HepG2 (cell line): ENCODE results near the gene IL17RA. TPM values are rescaled to one million over a fixed set of nuclear protein-coding genes. Genes with fewer than 3 reads are reported as not detected.

Source experiments
- ATAC-seq: fragments of 200-7000 bp; cut with Tn5 transposase; 3 replicates; pipeline ENCODE4 v1.9.1; 2020; ENCODE audit warnings: mild to moderate bottlenecking, moderate library complexity
- BruUV-seq: library from RNA; stranded (reverse); fragments of 400-500 nt; replicated peaks from 2 replicates; lab custom pipeline; 2021; lab: Mats Ljungman, UMichigan
- CTCF ChIA-PET: fragments of 300-600 bp; formaldehyde crosslinking; extraction: SDS; loops from one replicate; lab custom pipeline; 2021; ENCODE audit warnings: low total read pairs, inconsistent platforms, low intra/inter-chr PET ratio; lab: Yijun Ruan, JAX
- POLR2A ChIA-PET: fragments of 350-600 bp; sonication (Branson Sonifier 250); formaldehyde crosslinking; loops from one replicate; lab custom pipeline; 2020; ENCODE audit warnings: antibody characterized with exemption, inconsistent platforms; lab: Yijun Ruan, JAX
- DNase-seq: peaks from one replicate; pipeline ENCODE4 v3.0.0-alpha.2; 2015; ENCODE audit warnings: low spot score
- FAIRE-seq: peaks from 3 replicates; lab custom pipeline; 2011; peaks lifted over from hg19 to GRCh38; lab: Jason Lieb, UNC
- H2AFZ ChIP-seq: one replicate; pipeline ENCODE4 v1.6.1; 2011; ENCODE audit warnings: low read length, inconsistent platforms
- H3K27ac ChIP-seq: fragments of 300-600 bp; 3 replicates; pipeline ENCODE4 v1.8.0; 2011; ENCODE audit warnings: mixed run types, mild to moderate bottlenecking, mixed read lengths, low read length, inconsistent platforms; ENCODE audit not compliant: insufficient read depth; ENCODE audit errors: extremely low read length
- H3K27me3 ChIP-seq, 2 experiments: fragments of 200-600 bp in 1 of 2; 2 replicates in 1 of 2; 3 replicates in 1 of 2; pipeline versions ENCODE4 v1.6.0 to v1.8.0; 2011; ENCODE audit warnings: low read length in 2 of 2, mild to moderate bottlenecking in 2 of 2, moderate library complexity in 2 of 2, inconsistent platforms in 1 of 2; ENCODE audit not compliant: insufficient read depth in 2 of 2, control insufficient read depth in 1 of 2
- H3K36me3 ChIP-seq, 2 experiments: fragments of 200-600 bp in 1 of 2; replicated peaks in 1 of 2; 2 replicates in 1 of 2; 3 replicates in 1 of 2; pipeline versions ENCODE4 v1.5.1 to v1.8.0; 2011; ENCODE audit warnings: low read length in 2 of 2, inconsistent platforms in 1 of 2; ENCODE audit not compliant: insufficient read depth in 2 of 2, control insufficient read depth in 1 of 2
- H3K4me1 ChIP-seq: 2 replicates; pipeline ENCODE4 v1.5.1; 2012; ENCODE audit warnings: low read length, inconsistent platforms; ENCODE audit not compliant: insufficient read depth
- H3K4me2 ChIP-seq: 2 replicates; pipeline ENCODE4 v1.6.0; 2011; ENCODE audit warnings: low read depth, low read length, inconsistent platforms
- H3K4me3 ChIP-seq, 3 experiments: fragments of 200-600 bp in 1 of 3; sonication (generic), shearing (Covaris generic) in 1 of 3; replicated peaks in 1 of 3; 2 replicates each; pipeline ENCODE4 v1.5.1; 2011 to 2016; ENCODE audit warnings: low read length in 3 of 3, inconsistent platforms in 2 of 3, low read depth in 2 of 3, mild to moderate bottlenecking in 2 of 3, control low read depth in 1 of 3, mixed read lengths in 1 of 3; ENCODE audit not compliant: insufficient read depth in 1 of 3
- H3K79me2 ChIP-seq: one replicate; pipeline ENCODE4 v1.6.1; 2011; ENCODE audit warnings: low read length, inconsistent platforms; ENCODE audit not compliant: insufficient read depth
- H3K9ac ChIP-seq: 2 replicates; pipeline ENCODE4 v1.6.0; 2011; ENCODE audit warnings: mild to moderate bottlenecking, low read depth, low read length, inconsistent platforms; ENCODE audit not compliant: insufficient read depth
- H3K9me3 ChIP-seq: 2 replicates; pipeline ENCODE4 v1.5.1; 2012; ENCODE audit warnings: mild to moderate bottlenecking, low read length
- H4K20me1 ChIP-seq: 2 replicates; pipeline ENCODE4 v1.6.0; 2011; ENCODE audit warnings: inconsistent platforms, mild to moderate bottlenecking, low read length, moderate library complexity; ENCODE audit not compliant: insufficient read depth
- FOXO1 ChIP-seq: sonication (generic); formaldehyde crosslinking; IDR thresholded peaks from 2 replicates; pipeline ENCODE4 v1.4.0; 2020; ENCODE audit warnings: missing genetic modification reagents
- IKZF5 ChIP-seq: IDR thresholded peaks from 2 replicates; pipeline ENCODE4 v1.6.1; 2018; ENCODE audit warnings: missing genetic modification reagents, mild to moderate bottlenecking, missing compliant biosample characterization
- PRDM4 ChIP-seq: sonication (generic); formaldehyde crosslinking; IDR thresholded peaks from 2 replicates; pipeline ENCODE4 v1.9.0; 2021; ENCODE audit warnings: missing genetic modification reagents, borderline replicate concordance
- SSRP1 ChIP-seq: IDR thresholded peaks from 2 replicates; pipeline ENCODE4 v1.6.1; 2016; ENCODE audit warnings: control low read depth
- WGBS: methylation state at CpG from one replicate; pipeline ENCODE4 v1.1.6; 2017; ENCODE audit warnings: low lambda C conversion rate; 5-methylcytosine and 5-hydroxymethylcytosine counted together
- in situ Hi-C: cut with HindIII; loops from 2 replicates; pipeline ENCODE4 v1.10.0; 2017; ENCODE audit warnings: low pct_unique_long_range_greater_than_20kb; ENCODE audit not compliant: extremely low pct_ligation_motif_present
- intact Hi-C: fragments of 100-400 bp; cut with micrococcal nuclease; formaldehyde crosslinking; loops from one replicate; pipeline ENCODE4 v1.10.0; 2022; ENCODE audit not compliant: unreplicated experiment
- polyA plus RNA-seq, 8 experiments: library from polyadenylated mRNA; depleted of rRNA in 3 of 8; stranded (reverse) in 7 of 8; unstranded in 1 of 8; fragments of >200 nt; fragmentation: Illumina TruSeq in 4 of 8; extraction: Trizol in 4 of 8; gene quantifications; 2 replicates each; pipeline versions ENCODE4 v1.2.1 to v1.2.3, GENCODE V29; 2011 to 2016; ENCODE audit warnings: low read depth in 4 of 8, missing spikeins in 1 of 8, mixed read lengths in 1 of 8; ENCODE audit not compliant: insufficient read depth in 1 of 8
- total RNA-seq, 5 experiments: library from RNA; depleted of rRNA; stranded (reverse); fragments of >200 nt; fragmentation: Illumina TruSeq; extraction: Trizol; gene quantifications; 2 replicates each; pipeline ENCODE4 v1.2.3, GENCODE V29; 2016; ENCODE audit warnings: low read depth in 1 of 5

Gene IL17RA
- total and polyA plus RNA-seq, 2 of the 13 experiments (the other 11 are each of a cell fraction or from before 2014, with no cell fraction given), result 2.5 to 8.2 TPM

DNA sequence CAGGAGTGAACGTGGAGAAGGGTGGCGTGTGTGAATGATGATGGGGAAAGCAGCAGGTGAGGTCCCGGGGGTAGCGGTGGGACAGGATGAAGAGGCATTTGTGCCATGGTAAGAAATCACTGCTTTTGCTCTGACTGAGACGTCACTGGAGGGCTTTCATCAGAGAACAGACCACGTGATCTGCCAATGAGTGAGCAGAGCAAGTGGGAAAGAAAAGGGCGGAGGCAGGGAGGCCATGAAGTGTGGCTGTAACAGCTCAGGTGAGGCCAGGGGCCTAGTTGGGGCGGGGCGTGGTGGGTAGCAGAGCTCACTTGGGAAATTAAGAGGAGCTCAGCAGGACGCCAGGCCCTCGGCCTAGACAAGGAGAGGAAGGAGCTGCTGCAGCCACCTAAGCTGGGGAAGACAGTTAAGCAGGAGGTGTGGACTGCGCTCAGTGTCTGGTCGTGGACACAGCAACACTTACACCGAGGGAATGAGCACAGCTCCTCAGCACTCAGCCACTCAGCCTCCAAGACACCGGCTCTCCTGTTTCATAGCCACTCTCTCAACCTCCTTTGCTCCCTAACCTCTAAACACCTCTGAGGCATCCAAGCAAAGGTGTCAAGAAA, 50.5 kb downstream of the IL17RA start (continued):
- TF ChIP-seq IKZF5 (CRISPR knock-in tag) (no peak), PRDM4 (CRISPR knock-in tag) (no peak)

GRCh38 chr22:17137170-17137569, 52.4 kb downstream of the IL17RA start:
- Histone ChIP-seq H3K4me3 (no peak overlapping the region), H3K27ac (no peak overlapping the region), H3K36me3 (no peaks in the 10 kb centered on the region), H4K20me1 (no peaks in the 10 kb centered on the region)
- ATAC-seq, result no peak
- POLR2A ChIA-PET, result no interaction called here
- in situ Hi-C loops, result no loop called here
- TF ChIP-seq FOXO1 (CRISPR knock-in tag) (no peak), SSRP1 (CRISPR knock-in tag) (no peak)
- TF ChIP-seq, all 625 proteins: peak for 0
- H3K9ac ChIP-seq, result no peak overlapping the region
- no peak overlapping the region for H2AFZ ChIP-seq
- no peak for DNase-seq
- no peaks in the 10 kb centered on the region for H3K9me3 ChIP-seq
- H3K27me3 ChIP-seq, result peaks cover 0 to 2% of the 10 kb centered on the region in 2 experiments; a peak in 2 of 5 replicates
- H3K4me2 ChIP-seq, result no peak overlapping the region
- FAIRE-seq, result no peak
- CTCF ChIA-PET, result no interaction called here
- no TSS peak for BruUV-seq
- intact Hi-C loops, result no loop called here
- no peaks in the 10 kb centered on the region for H3K79me2 ChIP-seq
- 23% methylated on average over 4 of the region's 4 CpGs for WGBS
- H3K4me1 ChIP-seq, result no peaks in the 10 kb centered on the region
